ENCODE results near the gene PKP4. TPM values are rescaled to one million over a fixed set of nuclear protein-coding genes. Genes with fewer than 3 reads are reported as not detected.

The PKP4 gene
- total and polyA plus RNA-seq, 2 of the 8 experiments (the other 6 are each of a cell fraction or from before 2014, with no cell fraction given), result 48.2 to 88.0 TPM

GRCh38 chr2:158667586-158667985 lies 210.8 kb downstream of the PKP4 start:
- Histone ChIP-seq H3K23ac (ENCODE audit: insufficient read length) (no peak overlapping the region), H2BK20ac (ENCODE audit: low read length) (no peak overlapping the region), H3K4me1 (replicated peaks in 1 of 4; ENCODE audit: control insufficient read depth in 3 of 4, insufficient read depth in 4 of 4, low read length in 3 of 4) (no peaks in the 10 kb centered on the region), H3K36me3 (ENCODE audit: control insufficient read depth in 2 of 4, insufficient read depth in 4 of 4, low read length in 3 of 4) (peaks cover 10 to 68% (median 20%) of the 10 kb centered on the region in 4 experiments; a peak in 7 of 8 replicates), H3K27ac (ENCODE audit: low read depth, low read length) (no peak overlapping the region), H3K27me3 (replicated peaks in 1 of 4; ENCODE audit: control insufficient read depth in 3 of 4, extremely low read depth in 1 of 4, insufficient read depth in 3 of 4, low read length in 3 of 4) (no peaks in the 10 kb centered on the region), H3K56ac (replicated peaks; ENCODE audit: insufficient read length, low read depth, low read length) (no peak overlapping the region), H3K79me2 (ENCODE audit: control insufficient read depth in 1 of 2, insufficient read depth in 2 of 2, low read length in 2 of 2) (no peaks in the 10 kb centered on the region), H3K4me3 (ENCODE audit: extremely low read depth in 1 of 4, insufficient read depth in 2 of 4, low read depth in 3 of 4, low read length in 4 of 4) (no peak overlapping the region), H3K79me1 (ENCODE audit: low read depth, low read length) (no peaks in the 10 kb centered on the region), H3K4ac (replicated peaks; ENCODE audit: insufficient read length, low read depth, low read length) (no peak overlapping the region), H3K9ac (replicated peaks in 1 of 4; ENCODE audit: extremely low read depth in 1 of 4, low read depth in 3 of 4, low read length in 3 of 4) (no peak overlapping the region), H4K5ac (ENCODE audit: insufficient read length, low read depth, low read length) (no peak overlapping the region), H2BK12ac (ENCODE audit: low read depth, low read length) (no peak overlapping the region), H2BK5ac (ENCODE audit: low read depth, low read length) (no peak overlapping the region), H2BK15ac (ENCODE audit: low read length) (no peak overlapping the region), H2AK5ac (ENCODE audit: low read depth, low read length) (no peak overlapping the region), H4K20me1 (replicated peaks in 1 of 2; ENCODE audit: control insufficient read depth in 1 of 2, insufficient read depth in 2 of 2, low read length in 2 of 2) (no peaks in the 10 kb centered on the region), H2AFZ (ENCODE audit: low read length) (no peak overlapping the region), H3K4me2 (ENCODE audit: insufficient read depth in 1 of 2, low read depth in 2 of 2, low read length in 2 of 2) (no peak overlapping the region), H4K91ac (replicated peaks; ENCODE audit: insufficient read length, low read length) (no peak overlapping the region), H3K14ac (ENCODE audit: insufficient read length) (no peak overlapping the region), H2BK120ac (replicated peaks; ENCODE audit: low read depth, low read length) (no peak overlapping the region), H3K9me3 (ENCODE audit: insufficient read depth in 2 of 2, low read depth in 1 of 2, low read length in 1 of 2) (no peaks in the 10 kb centered on the region), H3K23me2 (ENCODE audit: low read depth, low read length) (no peaks in the 10 kb centered on the region), H3K18ac (ENCODE audit: extremely low read depth, low read length) (no peak overlapping the region), H4K8ac (ENCODE audit: extremely low read depth, insufficient read depth, low read length) (no peak overlapping the region)
- TF ChIP-seq CTCF (IDR thresholded peaks at IDR 0.05; ENCODE audit: control extremely low read depth in 1 of 3, insufficient read depth in 1 of 3, low read depth in 1 of 3, low read length in 3 of 3), result no peak
- no peak for TF ChIP-seq TAF1 (IDR thresholded peaks at IDR 0.05; ENCODE audit: low read depth, low read length)
- no peak for TF ChIP-seq POLR2AphosphoS5 (IDR thresholded peaks at IDR 0.05; ENCODE audit: low read depth, low read length)
- no peak for TF ChIP-seq POU5F1 (IDR thresholded peaks at IDR 0.05; ENCODE audit: low read depth, low read length)
- no peak for TF ChIP-seq PHF8 (conservative IDR thresholded peaks at IDR 0.05; ENCODE audit: low read depth, low read length)
- no peak for TF ChIP-seq RAD21 (IDR thresholded peaks at IDR 0.05 in 1 of 2, conservative IDR thresholded peaks at IDR 0.05 in 1 of 2; ENCODE audit: low read depth in 2 of 2, low read length in 2 of 2)
- TF ChIP-seq SUZ12 (IDR thresholded peaks at IDR 0.05; ENCODE audit: low read length), result no peak
- no peak for TF ChIP-seq SAP30 (IDR thresholded peaks at IDR 0.05; ENCODE audit: insufficient read depth, insufficient replicate concordance, low read length)
- TF ChIP-seq CEBPB (IDR thresholded peaks at IDR 0.05; ENCODE audit: low read depth, low read length), result no peak
- no peak for TF ChIP-seq CBX5 (IDR thresholded peaks at IDR 0.05; ENCODE audit: low read depth, low read length)
- WGBS, 2 experiments (ENCODE audit: extremely low coverage in 1 of 2, insufficient coverage in 1 of 2, insufficient read length in 1 of 2, insufficient replicate concordance in 2 of 2, low coverage in 1 of 2, low lambda C conversion rate in 2 of 2, missing lambda C conversion rate in 1 of 2), result 85% methylated on average over 4 of the region's 4 CpGs; no CpG with 5 or more reads in 1 of the 2 experiments
- FAIRE-seq (no peak), DNase-seq (ENCODE audit: low read depth in 1 of 2, low spot score in 2 of 2) (no peak)
- ChIA-PET CTCF (ENCODE audit: partially characterized antibody) (interaction anchor here (0.6 to 1.9 kb wide), 11 partner anchors 10 to 643 kb away, joined by 3 to 11 read pairs (median 4); no protein-coding TSS in a partner anchor), POLR2A (ENCODE audit: partially characterized antibody) (interaction anchor here (0.5 kb wide), 1 partner anchor 1715 kb away, joined by 3 read pairs; no protein-coding TSS in a partner anchor)
